Gastroesophageal sphincter (tissue), 3 donors: ENCODE data around the gene FAM114A1.

Experiments
- EP300 ChIP-seq: sonication (generic); formaldehyde crosslinking; IDR thresholded peaks from one replicate; pipeline ENCODE4 v1.6.1; 2017; ENCODE audit warnings: antibody characterized with exemption, mild to moderate bottlenecking
- POLR2A ChIP-seq, 2 donors: fragments of 450-650 bp; IDR thresholded peaks; one replicate each; pipeline ENCODE4 v1.6.1; 2017; ENCODE audit warnings: antibody characterized with exemption in 2 of 2, mild to moderate bottlenecking in 2 of 2, moderate library complexity in 1 of 2
- POLR2AphosphoS5 ChIP-seq: sonication (generic); formaldehyde crosslinking; IDR thresholded peaks from one replicate; pipeline ENCODE4 v1.6.1; 2017; ENCODE audit warnings: antibody characterized with exemption
- TF ChIP-seq, protein P1 (sequence below), 4 experiments: fragments of 200-600 bp in 2 of 4; fragments of 450-650 bp in 2 of 4; sonication (generic) in 1 of 4; IDR thresholded peaks; one replicate each; pipeline ENCODE4 v1.5.1; 2017 to 2019; ENCODE audit warnings: antibody characterized with exemption in 4 of 4, mild to moderate bottlenecking in 2 of 4, moderate library complexity in 2 of 4

DNA sequence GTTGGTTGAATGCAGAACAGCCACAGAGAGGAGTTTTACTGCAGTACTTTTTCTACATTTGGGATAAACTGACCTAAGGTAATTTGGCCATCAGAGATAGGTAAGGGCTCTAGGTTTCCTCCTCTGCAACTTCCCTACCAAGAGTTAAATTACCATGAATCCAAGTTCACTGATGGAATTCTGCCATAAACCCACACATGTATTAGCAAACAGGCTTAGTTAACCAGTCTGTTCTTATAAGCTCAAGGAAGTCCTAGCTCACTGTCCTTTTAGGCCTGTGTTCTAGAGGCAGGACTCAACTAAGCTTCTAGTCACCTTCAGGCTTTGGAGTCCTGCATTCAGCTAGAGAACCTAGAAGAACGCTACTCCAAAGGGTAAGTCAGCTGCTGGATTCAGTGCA lies 4.0 kb downstream of the FAM114A1 start:
- TF ChIP-seq, protein P1, sequence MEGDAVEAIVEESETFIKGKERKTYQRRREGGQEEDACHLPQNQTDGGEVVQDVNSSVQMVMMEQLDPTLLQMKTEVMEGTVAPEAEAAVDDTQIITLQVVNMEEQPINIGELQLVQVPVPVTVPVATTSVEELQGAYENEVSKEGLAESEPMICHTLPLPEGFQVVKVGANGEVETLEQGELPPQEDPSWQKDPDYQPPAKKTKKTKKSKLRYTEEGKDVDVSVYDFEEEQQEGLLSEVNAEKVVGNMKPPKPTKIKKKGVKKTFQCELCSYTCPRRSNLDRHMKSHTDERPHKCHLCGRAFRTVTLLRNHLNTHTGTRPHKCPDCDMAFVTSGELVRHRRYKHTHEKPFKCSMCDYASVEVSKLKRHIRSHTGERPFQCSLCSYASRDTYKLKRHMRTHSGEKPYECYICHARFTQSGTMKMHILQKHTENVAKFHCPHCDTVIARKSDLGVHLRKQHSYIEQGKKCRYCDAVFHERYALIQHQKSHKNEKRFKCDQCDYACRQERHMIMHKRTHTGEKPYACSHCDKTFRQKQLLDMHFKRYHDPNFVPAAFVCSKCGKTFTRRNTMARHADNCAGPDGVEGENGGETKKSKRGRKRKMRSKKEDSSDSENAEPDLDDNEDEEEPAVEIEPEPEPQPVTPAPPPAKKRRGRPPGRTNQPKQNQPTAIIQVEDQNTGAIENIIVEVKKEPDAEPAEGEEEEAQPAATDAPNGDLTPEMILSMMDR (IDR thresholded peaks at IDR 0.05) = no peak
- no peak for TF ChIP-seq POLR2A (IDR thresholded peaks at IDR 0.05)
- TF ChIP-seq EP300 = no peak
- TF ChIP-seq POLR2AphosphoS5 = no peak
